ENCODE measurements around the gene EPB41L4A. TPM values are rescaled to one million over a fixed set of nuclear protein-coding genes. Genes with fewer than 3 reads are reported as not detected.

The EPB41L4A gene
- total RNA-seq, 1 donor from 2014 or later: 11.1 TPM

DNA sequence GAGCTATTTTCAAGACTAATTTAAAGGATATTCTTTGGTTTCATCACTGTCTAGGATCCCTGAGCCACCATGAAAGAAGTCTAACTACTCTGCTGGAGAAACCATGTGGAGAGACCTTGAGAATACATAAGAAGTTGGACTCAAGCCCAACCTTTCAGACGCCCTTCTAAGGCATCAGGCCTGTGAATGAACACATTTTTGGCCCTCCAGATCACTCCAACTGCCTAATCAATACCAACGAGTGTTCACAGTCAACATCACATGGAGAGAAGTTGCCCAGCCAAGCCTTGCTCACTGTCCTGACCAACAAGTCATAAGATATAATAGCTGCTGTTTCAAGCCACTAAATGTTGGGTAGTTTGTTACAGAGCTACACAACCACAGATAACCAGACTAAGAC is 100.7 kb downstream of the EPB41L4A start:
- no peak overlapping the region for H3K4me3 ChIP-seq (ENCODE audit: insufficient read depth, low read depth, low read length)
- no peak overlapping the region for H3K27ac ChIP-seq (ENCODE audit: low read depth, low read length)
- H3K79me2 ChIP-seq (ENCODE audit: insufficient read depth, low read length): no peaks in the 10 kb centered on the region
- H3K4me3 Mint-ChIP-seq (ENCODE audit: unreplicated experiment): no peak overlapping the region
- no peak overlapping the region for H3K27ac Mint-ChIP-seq (ENCODE audit: unreplicated experiment)
- no peaks in the 10 kb centered on the region for H4K20me1 ChIP-seq (ENCODE audit: insufficient read depth, low read length)
- H3K27me3 Mint-ChIP-seq (ENCODE audit: low read depth, unreplicated experiment): no peaks in the 10 kb centered on the region
- H3K9me3 Mint-ChIP-seq (ENCODE audit: unreplicated experiment): no peaks in the 10 kb centered on the region
- no peaks in the 10 kb centered on the region for H3K36me3 ChIP-seq (ENCODE audit: insufficient read depth, low read length)
- H3K36me3 Mint-ChIP-seq (ENCODE audit: low read depth, unreplicated experiment): no peaks in the 10 kb centered on the region
- FAIRE-seq: no peak
- no peaks in the 10 kb centered on the region for H3K4me1 Mint-ChIP-seq (ENCODE audit: low read depth, unreplicated experiment)
- DNase-seq (ENCODE audit: low read depth): no peak
- no peak overlapping the region for H2AFZ ChIP-seq (ENCODE audit: low read depth, low read length)
- no peaks in the 10 kb centered on the region for H3K4me1 ChIP-seq (ENCODE audit: insufficient read depth, low read length)
- no peaks in the 10 kb centered on the region for H3K9me3 ChIP-seq (ENCODE audit: insufficient read depth, low read depth, low read length)
- no peaks in the 10 kb centered on the region for H3K27me3 ChIP-seq (ENCODE audit: insufficient read depth, low read length)
- H3K4me2 ChIP-seq (ENCODE audit: low read length): no peak overlapping the region
- H3K9ac ChIP-seq (ENCODE audit: low read length): no peak overlapping the region
- TF ChIP-seq EZH2 (IDR thresholded peaks at IDR 0.05; ENCODE audit: insufficient read depth, low read length) (no peak), CTCF (IDR thresholded peaks at IDR 0.05; ENCODE audit: insufficient read depth, low read depth, low read length) (no peak)

GRCh38 chr5:112317866-112318265 is 101.2 kb downstream of the EPB41L4A start:
- no peak overlapping the region for H3K4me3 Mint-ChIP-seq (ENCODE audit: unreplicated experiment)
- TF ChIP-seq CTCF (IDR thresholded peaks at IDR 0.05; ENCODE audit: insufficient read depth, low read depth, low read length) (no peak), EZH2 (IDR thresholded peaks at IDR 0.05; ENCODE audit: insufficient read depth, low read length) (no peak)
- Histone ChIP-seq H3K4me1 (ENCODE audit: insufficient read depth, low read length) (no peaks in the 10 kb centered on the region), H3K79me2 (ENCODE audit: insufficient read depth, low read length) (no peaks in the 10 kb centered on the region), H3K36me3 (ENCODE audit: insufficient read depth, low read length) (no peaks in the 10 kb centered on the region), H2AFZ (ENCODE audit: low read depth, low read length) (no peak overlapping the region), H4K20me1 (ENCODE audit: insufficient read depth, low read length) (no peaks in the 10 kb centered on the region), H3K9me3 (ENCODE audit: insufficient read depth, low read depth, low read length) (no peaks in the 10 kb centered on the region), H3K4me3 (ENCODE audit: insufficient read depth, low read depth, low read length) (no peak overlapping the region), H3K27me3 (ENCODE audit: insufficient read depth, low read length) (no peaks in the 10 kb centered on the region), H3K4me2 (ENCODE audit: low read length) (no peak overlapping the region), H3K9ac (ENCODE audit: low read length) (no peak overlapping the region), H3K27ac (ENCODE audit: low read depth, low read length) (no peak overlapping the region)
- no peak overlapping the region for H3K27ac Mint-ChIP-seq (ENCODE audit: unreplicated experiment)
- DNase-seq (ENCODE audit: low read depth): no peak
- no peaks in the 10 kb centered on the region for H3K9me3 Mint-ChIP-seq (ENCODE audit: unreplicated experiment)
- no peaks in the 10 kb centered on the region for H3K36me3 Mint-ChIP-seq (ENCODE audit: low read depth, unreplicated experiment)
- H3K4me1 Mint-ChIP-seq (ENCODE audit: low read depth, unreplicated experiment): no peaks in the 10 kb centered on the region
- FAIRE-seq: no peak
- H3K27me3 Mint-ChIP-seq (ENCODE audit: low read depth, unreplicated experiment): no peaks in the 10 kb centered on the region

- TF ChIP-seq CTCF (IDR thresholded peaks at IDR 0.05; ENCODE audit: insufficient read depth, low read depth, low read length) (no peak), EZH2 (IDR thresholded peaks at IDR 0.05; ENCODE audit: insufficient read depth, low read length) (no peak)
These were observed 102.3 kb downstream of the EPB41L4A start for GRCh38 chr5:112316731-112317130.

More at GRCh38 chr5:112316731-112317130, 102.3 kb downstream of the EPB41L4A start:
- Mint-ChIP-seq H3K36me3 (ENCODE audit: low read depth, unreplicated experiment) (no peaks in the 10 kb centered on the region), H3K27ac (ENCODE audit: unreplicated experiment) (no peak overlapping the region), H3K4me1 (ENCODE audit: low read depth, unreplicated experiment) (no peaks in the 10 kb centered on the region), H3K4me3 (ENCODE audit: unreplicated experiment) (no peak overlapping the region), H3K27me3 (ENCODE audit: low read depth, unreplicated experiment) (no peaks in the 10 kb centered on the region), H3K9me3 (ENCODE audit: unreplicated experiment) (no peaks in the 10 kb centered on the region)
- no peaks in the 10 kb centered on the region for H4K20me1 ChIP-seq (ENCODE audit: insufficient read depth, low read length)
- H3K36me3 ChIP-seq (ENCODE audit: insufficient read depth, low read length): no peaks in the 10 kb centered on the region
- no peak overlapping the region for H3K9ac ChIP-seq (ENCODE audit: low read length)
- H3K4me2 ChIP-seq (ENCODE audit: low read length): no peak overlapping the region
- H3K27ac ChIP-seq (ENCODE audit: low read depth, low read length): no peak overlapping the region
- DNase-seq (ENCODE audit: low read depth) (no peak), FAIRE-seq (no peak)
- no peaks in the 10 kb centered on the region for H3K9me3 ChIP-seq (ENCODE audit: insufficient read depth, low read depth, low read length)
- H2AFZ ChIP-seq (ENCODE audit: low read depth, low read length): no peak overlapping the region
- no peaks in the 10 kb centered on the region for H3K79me2 ChIP-seq (ENCODE audit: insufficient read depth, low read length)
- H3K27me3 ChIP-seq (ENCODE audit: insufficient read depth, low read length): no peaks in the 10 kb centered on the region
- no peak overlapping the region for H3K4me3 ChIP-seq (ENCODE audit: insufficient read depth, low read depth, low read length)
- H3K4me1 ChIP-seq (ENCODE audit: insufficient read depth, low read length): no peaks in the 10 kb centered on the region
